GM18520 (cell line): Measurements from ENCODE around the gene CNTN1.

Experiments
- ATAC-seq: cut with Tn5 transposase; IDR thresholded peaks from one replicate; pipeline ENCODE4 v1.9.1; 2021; ENCODE audit not compliant: unreplicated experiment

Gene CNTN1

DNA sequence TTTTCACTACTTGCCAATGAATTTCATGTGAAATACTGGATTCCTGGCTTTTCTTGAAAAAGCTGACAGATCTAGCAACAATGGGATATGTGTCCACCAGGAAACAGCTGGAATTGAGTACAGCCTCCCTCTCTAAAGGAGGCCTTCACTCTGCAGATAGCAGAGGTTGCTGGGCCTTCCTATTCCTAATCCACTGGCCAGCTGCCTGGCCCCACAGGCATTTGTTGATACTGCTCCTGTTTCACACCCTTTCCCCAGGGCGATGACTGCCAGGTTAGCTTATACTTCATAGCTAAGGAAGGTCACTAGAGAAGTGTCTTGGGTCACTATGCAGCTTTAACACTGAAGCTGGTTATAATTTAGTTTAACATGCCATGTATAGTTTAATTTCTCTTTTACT is 408.3 kb downstream of the CNTN1 start:
- ATAC-seq = no peak

DNA sequence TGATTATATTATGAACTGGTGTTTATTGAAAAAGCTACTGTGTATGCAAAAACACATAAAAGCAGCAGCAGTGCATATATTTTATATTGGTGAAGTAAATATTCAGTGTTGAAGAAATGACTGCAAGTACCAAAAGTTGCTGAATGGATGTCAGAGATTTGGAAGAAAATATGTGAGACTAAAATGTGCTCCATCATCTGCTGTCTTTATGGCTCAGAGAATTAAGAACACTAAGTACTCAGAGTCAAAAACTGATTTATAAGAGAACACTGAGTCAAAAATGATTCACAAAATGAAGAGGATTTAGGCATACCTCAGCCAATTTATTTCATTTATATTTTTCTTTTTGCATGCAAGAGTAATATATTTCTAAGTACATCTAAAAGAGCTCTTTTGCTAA is 409.6 kb downstream of the CNTN1 start:
- no peak for ATAC-seq

DNA sequence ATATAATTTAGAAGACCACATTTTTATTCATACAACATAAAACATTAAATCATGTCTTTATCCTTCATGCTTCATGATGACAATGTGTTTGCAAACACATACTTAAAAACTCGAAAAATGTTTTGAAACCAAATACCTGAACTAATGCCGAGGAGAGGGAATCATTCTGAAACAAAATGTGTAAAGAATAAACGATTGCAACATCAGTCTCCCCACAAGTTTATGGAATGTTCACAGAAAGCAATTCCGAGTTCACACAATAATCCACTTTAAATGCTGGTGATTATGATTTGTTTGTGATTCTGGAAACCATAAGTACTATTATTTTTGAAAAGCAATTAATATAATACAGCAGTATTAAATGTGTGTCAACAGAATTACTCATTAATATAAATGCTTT is 411.4 kb downstream of the CNTN1 start:
- no peak for ATAC-seq

DNA sequence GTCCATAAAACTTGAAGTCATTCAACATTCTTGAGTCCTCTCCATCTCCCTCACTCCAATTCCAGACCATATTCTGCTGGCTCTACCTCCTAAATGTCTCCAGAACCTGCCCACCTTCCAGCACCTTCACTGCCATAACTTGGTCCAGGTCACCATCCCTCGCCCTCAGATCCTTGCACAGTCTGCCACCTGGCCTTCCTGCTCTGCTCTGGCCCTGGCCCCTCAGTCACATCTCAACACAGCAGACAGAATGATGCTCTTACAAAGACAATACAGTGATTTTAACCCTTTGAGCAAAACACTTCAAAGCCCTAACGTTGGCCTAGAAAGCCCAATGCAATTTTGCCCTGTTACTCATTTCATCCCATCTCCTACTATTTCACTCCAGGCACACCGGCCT is 414.1 kb downstream of the CNTN1 start:
- no peak for ATAC-seq

DNA sequence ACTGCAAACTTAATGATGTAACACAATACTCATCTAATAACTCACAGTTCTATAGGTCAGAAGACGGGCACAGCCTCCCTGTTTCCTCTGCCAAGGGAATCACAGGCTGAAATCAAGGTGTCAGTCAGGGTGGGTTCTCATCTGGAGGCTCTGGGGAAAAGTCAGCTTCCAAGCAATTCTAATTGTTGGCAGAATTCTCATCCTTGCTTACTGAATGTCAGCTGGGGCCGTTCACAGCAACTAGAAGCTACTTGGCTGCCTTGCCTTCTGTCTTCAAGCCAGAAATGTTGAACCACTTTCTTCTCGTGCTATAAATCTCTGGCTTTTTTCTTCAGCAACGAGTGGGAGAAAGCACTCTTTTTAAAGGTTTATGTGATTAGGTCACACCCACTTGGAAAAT is 415.8 kb downstream of the CNTN1 start:
- no peak for ATAC-seq

DNA sequence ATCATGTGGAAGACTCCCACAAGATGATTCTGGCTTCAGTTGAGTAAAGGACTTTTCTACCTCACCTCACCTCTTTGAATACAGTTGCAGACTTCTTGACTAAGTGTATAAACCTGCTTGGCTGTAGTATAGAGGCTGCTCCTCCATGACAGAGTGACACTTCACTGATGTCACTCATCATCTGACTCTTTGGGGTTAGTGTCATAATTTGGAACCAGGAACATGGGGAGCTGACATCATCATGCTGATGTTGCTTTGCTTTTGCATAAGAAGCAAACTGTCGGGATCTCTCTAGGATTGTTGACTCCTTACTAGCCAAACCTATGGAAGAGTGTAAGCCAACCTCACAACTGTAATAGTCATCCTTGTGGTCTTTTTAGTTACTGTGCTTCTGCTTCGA is 420.7 kb downstream of the CNTN1 start:
- no peak for ATAC-seq

DNA sequence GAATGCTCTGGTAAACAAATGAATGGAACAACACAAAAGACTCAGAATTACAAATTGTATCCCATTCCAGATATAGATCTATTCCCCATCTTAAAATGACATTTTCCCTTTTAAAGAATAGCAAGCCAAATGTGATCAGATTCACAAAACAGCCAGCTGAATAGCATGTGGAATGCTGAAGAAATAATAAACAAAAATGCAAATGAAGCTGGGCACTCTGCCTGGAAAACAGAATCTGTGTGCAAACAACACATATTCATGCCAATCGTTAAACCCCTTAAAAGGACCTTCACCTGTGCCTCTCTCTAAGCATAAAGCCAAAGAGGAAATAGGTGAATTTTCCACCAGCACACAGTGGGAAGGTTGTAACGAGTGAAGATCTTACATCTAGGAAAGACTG is 428.0 kb downstream of the CNTN1 start:
- no peak for ATAC-seq

DNA sequence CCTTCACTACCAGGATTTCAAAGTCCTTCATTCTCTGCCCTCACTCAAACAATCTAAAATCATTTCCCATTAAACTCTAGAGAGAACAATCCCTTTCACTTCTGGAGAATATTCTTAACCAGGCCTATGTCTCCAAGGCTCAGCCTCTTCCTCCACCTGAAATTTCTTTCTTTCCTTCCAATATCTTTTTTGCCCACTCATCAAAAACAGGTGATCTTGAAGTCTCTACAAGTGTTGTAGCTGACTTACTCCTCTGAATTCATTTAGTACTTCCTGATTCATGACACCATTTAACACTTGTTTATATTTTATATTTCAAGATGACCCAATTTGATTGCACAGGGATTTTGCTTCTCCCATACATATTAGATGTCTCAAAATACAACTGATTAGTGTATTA is 429.1 kb downstream of the CNTN1 start:
- ATAC-seq = no peak
